Mammary epithelial cell (primary cell): ENCODE data around the gene GNRH2.

Experiments
- EZH2 ChIP-seq: IDR thresholded peaks from 2 replicates; pipeline ENCODE4 v1.6.1; 2012; ENCODE audit warnings: low read length, inconsistent platforms, borderline replicate concordance
- TF ChIP-seq, protein P1 (sequence below), 2 donors: IDR thresholded peaks in 1 of 2; conservative IDR thresholded peaks in 1 of 2; 2 replicates each; pipeline ENCODE4 v1.5.1; 2011 to 2012; ENCODE audit warnings: inconsistent platforms in 2 of 2, low read length in 2 of 2, mild to moderate bottlenecking in 2 of 2, control low read depth in 1 of 2, low read depth in 1 of 2; ENCODE audit not compliant: insufficient read depth in 1 of 2; ENCODE audit errors: extremely low read depth in 1 of 2

GRCh38 chr20:3082306-3082951, 39.0 kb downstream of the GNRH2 start:
- TF ChIP-seq, protein P1, sequence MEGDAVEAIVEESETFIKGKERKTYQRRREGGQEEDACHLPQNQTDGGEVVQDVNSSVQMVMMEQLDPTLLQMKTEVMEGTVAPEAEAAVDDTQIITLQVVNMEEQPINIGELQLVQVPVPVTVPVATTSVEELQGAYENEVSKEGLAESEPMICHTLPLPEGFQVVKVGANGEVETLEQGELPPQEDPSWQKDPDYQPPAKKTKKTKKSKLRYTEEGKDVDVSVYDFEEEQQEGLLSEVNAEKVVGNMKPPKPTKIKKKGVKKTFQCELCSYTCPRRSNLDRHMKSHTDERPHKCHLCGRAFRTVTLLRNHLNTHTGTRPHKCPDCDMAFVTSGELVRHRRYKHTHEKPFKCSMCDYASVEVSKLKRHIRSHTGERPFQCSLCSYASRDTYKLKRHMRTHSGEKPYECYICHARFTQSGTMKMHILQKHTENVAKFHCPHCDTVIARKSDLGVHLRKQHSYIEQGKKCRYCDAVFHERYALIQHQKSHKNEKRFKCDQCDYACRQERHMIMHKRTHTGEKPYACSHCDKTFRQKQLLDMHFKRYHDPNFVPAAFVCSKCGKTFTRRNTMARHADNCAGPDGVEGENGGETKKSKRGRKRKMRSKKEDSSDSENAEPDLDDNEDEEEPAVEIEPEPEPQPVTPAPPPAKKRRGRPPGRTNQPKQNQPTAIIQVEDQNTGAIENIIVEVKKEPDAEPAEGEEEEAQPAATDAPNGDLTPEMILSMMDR (conservative IDR thresholded peaks at IDR 0.05 in 1 of 2, IDR thresholded peaks at IDR 0.05 in 1 of 2; ENCODE audit: extremely low read depth in 1 of 2, insufficient read depth in 1 of 2, low read depth in 1 of 2, low read length in 2 of 2) = no peak
- TF ChIP-seq EZH2 = peak; percentile 79
